ENCODE results near the gene SPEM1.

Gene SPEM1

GRCh38 chr17:7436556-7437368, 16.6 kb downstream of the SPEM1 start:
- TF ChIP-seq EZH2phosphoT487 (IDR thresholded peaks at IDR 0.05; ENCODE audit: borderline replicate concordance, low read length) (no peak), CTCF (IDR thresholded peaks at IDR 0.05; ENCODE audit: low read depth, low read length, poor library complexity, severe bottlenecking) (peak; percentile 75)
- Histone ChIP-seq H3K27ac (ENCODE audit: low read depth, low read length) (no peak overlapping the region), H3K4me1 (ENCODE audit: control insufficient read depth, low read length) (peaks cover 51% of the 10 kb centered on the region), H4K20me1 (ENCODE audit: control insufficient read depth, insufficient read depth, low read depth, low read length) (0 out of 2 replicates have a peak, but pooled peaks cover 5% of the 10 kb centered on the region), H3K79me2 (ENCODE audit: control insufficient read depth, low read length) (peaks cover 10% of the 10 kb centered on the region), H3K4me2 (ENCODE audit: low read length) (peak overlapping the region; percentile 94), H3K9me3 (ENCODE audit: control insufficient read depth, insufficient read depth, low read length) (no peaks in the 10 kb centered on the region), H3K4me3 (ENCODE audit: low read length) (peak overlapping the region; percentile 80), H3K27me3 (ENCODE audit: control insufficient read depth, low read length) (peaks cover 35% of the 10 kb centered on the region), H3K36me3 (ENCODE audit: control insufficient read depth, low read length) (no peaks in the 10 kb centered on the region), H3F3A (ENCODE audit: control insufficient read depth, insufficient read depth) (no peaks in the 10 kb centered on the region), H3K9me2 (replicated peaks; ENCODE audit: control insufficient read depth, low read length) (no peaks in the 10 kb centered on the region)

GRCh38 chr17:7437369-7437863, 17.3 kb downstream of the SPEM1 start:
- H4K20me1 ChIP-seq (ENCODE audit: control insufficient read depth, insufficient read depth, low read depth, low read length): 0 out of 2 replicates have a peak, but pooled peaks cover 5% of the 10 kb centered on the region
- H3K36me3 ChIP-seq (ENCODE audit: control insufficient read depth, low read length): no peaks in the 10 kb centered on the region
- no peaks in the 10 kb centered on the region for H3K9me3 ChIP-seq (ENCODE audit: control insufficient read depth, insufficient read depth, low read length)
- H3K27me3 ChIP-seq (ENCODE audit: control insufficient read depth, low read length): peaks cover 35% of the 10 kb centered on the region
- H3F3A ChIP-seq (ENCODE audit: control insufficient read depth, insufficient read depth): no peaks in the 10 kb centered on the region
- TF ChIP-seq EZH2phosphoT487 (IDR thresholded peaks at IDR 0.05; ENCODE audit: borderline replicate concordance, low read length): no peak
- no peak for TF ChIP-seq CTCF (IDR thresholded peaks at IDR 0.05; ENCODE audit: low read depth, low read length, poor library complexity, severe bottlenecking)
- H3K79me2 ChIP-seq (ENCODE audit: control insufficient read depth, low read length): peaks cover 10% of the 10 kb centered on the region
- H3K4me1 ChIP-seq (ENCODE audit: control insufficient read depth, low read length): peaks cover 51% of the 10 kb centered on the region
- no peaks in the 10 kb centered on the region for H3K9me2 ChIP-seq (replicated peaks; ENCODE audit: control insufficient read depth, low read length)
- H3K4me3 ChIP-seq (ENCODE audit: low read length): peak overlapping the region; percentile 23
- H3K4me2 ChIP-seq (ENCODE audit: low read length): peak overlapping the region; percentile 94
- H3K27ac ChIP-seq (ENCODE audit: low read depth, low read length): no peak overlapping the region

- Histone ChIP-seq H3K27me3 (ENCODE audit: control insufficient read depth, low read length) (peaks cover 36% of the 10 kb centered on the region), H3K36me3 (ENCODE audit: control insufficient read depth, low read length) (no peaks in the 10 kb centered on the region), H3K4me1 (ENCODE audit: control insufficient read depth, low read length) (peaks cover 51% of the 10 kb centered on the region), H3K9me3 (ENCODE audit: control insufficient read depth, insufficient read depth, low read length) (no peaks in the 10 kb centered on the region), H3F3A (ENCODE audit: control insufficient read depth, insufficient read depth) (no peaks in the 10 kb centered on the region), H3K4me2 (ENCODE audit: low read length) (peak overlapping the region; percentile 94), H4K20me1 (ENCODE audit: control insufficient read depth, insufficient read depth, low read depth, low read length) (0 out of 2 replicates have a peak, but pooled peaks cover 5% of the 10 kb centered on the region), H3K9me2 (replicated peaks; ENCODE audit: control insufficient read depth, low read length) (no peaks in the 10 kb centered on the region), H3K79me2 (ENCODE audit: control insufficient read depth, low read length) (peaks cover 10% of the 10 kb centered on the region), H3K27ac (ENCODE audit: low read depth, low read length) (no peak overlapping the region), H3K4me3 (ENCODE audit: low read length) (peak overlapping the region; percentile 68)
- no peak for TF ChIP-seq CTCF (IDR thresholded peaks at IDR 0.05; ENCODE audit: low read depth, low read length, poor library complexity, severe bottlenecking)
- TF ChIP-seq EZH2phosphoT487 (IDR thresholded peaks at IDR 0.05; ENCODE audit: borderline replicate concordance, low read length): no peak
Measured at GRCh38 chr17:7437950-7438614, 18.0 kb downstream of the SPEM1 start.

All from DOHH2 (cell line).